ENCODE measurements around the gene PACS1. TPM values are rescaled to one million over a fixed set of nuclear protein-coding genes. Genes with fewer than 3 reads are reported as not detected.

PACS1 gene
- total RNA-seq, 4 donors from 2014 or later = 37.1 to 97.8 (median 54.3) TPM

- WGBS = 75% methylated on average over 2 of the region's 2 CpGs
- Histone ChIP-seq H3K4me1 (no peaks in the 10 kb centered on the region), H3K9me3 (no peaks in the 10 kb centered on the region), H3K27ac (replicated peaks in 1 of 4) (no peak overlapping the region), H3K27me3 (no peaks in the 10 kb centered on the region), H3K36me3 (peaks cover 0 to 8% (median 2%) of the 10 kb centered on the region in 4 donors), H3K4me3 (no peak overlapping the region)
- intact Hi-C loops (cut with DNase I) = no loop called here
- TF ChIP-seq EP300 (IDR thresholded peaks at IDR 0.05) (no peak), POLR2AphosphoS5 (IDR thresholded peaks at IDR 0.05) (no peak), POLR2A (IDR thresholded peaks at IDR 0.05; ENCODE audit: low read depth) (no peak), CTCF (IDR thresholded peaks at IDR 0.05) (no peak)
- DNase-seq (ENCODE audit: extremely low spot score) = no peak
Measured at GRCh38 chr11:66181632-66182315, 111.7 kb downstream of the PACS1 start.

DNA sequence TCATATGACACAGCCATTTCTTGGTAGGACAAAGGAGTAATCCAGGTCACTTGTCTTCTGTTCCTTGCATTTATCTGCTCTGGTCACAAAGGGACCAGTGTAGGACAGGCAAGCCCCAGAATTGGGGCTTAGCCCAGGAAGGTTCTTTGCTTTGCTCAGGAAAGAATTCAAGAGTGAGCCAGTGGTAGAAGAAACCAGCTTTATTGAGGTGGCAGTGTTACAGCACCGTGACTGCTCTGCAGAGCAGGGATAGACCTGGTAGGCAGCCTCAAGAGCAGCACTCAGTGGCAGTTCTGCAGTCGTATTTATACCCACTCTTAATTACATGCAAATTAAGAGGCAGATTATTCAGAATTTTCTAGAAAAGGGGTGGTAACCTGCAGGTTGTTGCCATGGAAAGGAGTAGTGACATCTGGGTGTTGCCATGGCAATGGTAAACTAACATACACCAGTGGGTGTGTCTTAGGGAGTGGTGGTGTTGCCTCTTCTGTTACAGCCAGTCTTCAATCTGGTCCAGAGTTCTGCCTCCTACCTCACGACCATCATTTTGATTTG is 113.5 kb downstream of the PACS1 start:
- TF ChIP-seq CTCF (IDR thresholded peaks at IDR 0.05) (no peak), POLR2AphosphoS5 (IDR thresholded peaks at IDR 0.05) (no peak), POLR2A (IDR thresholded peaks at IDR 0.05; ENCODE audit: low read depth) (no peak), EP300 (IDR thresholded peaks at IDR 0.05) (no peak)
- no peaks in the 10 kb centered on the region for H3K9me3 ChIP-seq
- H3K4me1 ChIP-seq = no peaks in the 10 kb centered on the region
- no peak overlapping the region for H3K4me3 ChIP-seq
- no peaks in the 10 kb centered on the region for H3K27me3 ChIP-seq
- intact Hi-C loops (cut with DNase I) = no loop called here
- no peak for DNase-seq (ENCODE audit: extremely low spot score)
- H3K36me3 ChIP-seq = peaks cover 0 to 8% (median 2%) of the 10 kb centered on the region in 4 donors
- H3K27ac ChIP-seq (replicated peaks in 1 of 4) = no peak overlapping the region
- 74% methylated on average over 3 of the region's 3 CpGs for WGBS

DNA sequence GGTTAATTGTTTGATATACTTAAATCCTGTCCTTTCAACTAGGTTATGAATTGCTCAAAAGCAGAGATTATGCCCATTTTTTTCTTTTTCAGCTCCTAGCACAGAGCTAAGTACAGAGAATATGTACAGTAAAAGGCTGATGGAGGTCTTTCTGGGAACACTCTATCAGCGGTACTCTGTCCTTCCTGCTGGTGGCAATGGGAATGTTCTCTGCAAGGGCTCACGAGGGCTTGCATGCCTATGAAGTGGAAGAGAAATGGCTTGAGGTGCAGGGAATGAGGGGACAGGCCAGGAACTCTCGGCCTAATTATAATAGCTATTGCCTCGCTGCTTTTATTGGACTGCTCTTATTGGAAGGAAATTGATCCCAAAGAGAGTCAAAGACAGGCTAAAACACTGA is 114.7 kb downstream of the PACS1 start:
- TF ChIP-seq POLR2AphosphoS5 (IDR thresholded peaks at IDR 0.05) = no peak
- TF ChIP-seq CTCF (IDR thresholded peaks at IDR 0.05) = no peak
- no peak for TF ChIP-seq EP300 (IDR thresholded peaks at IDR 0.05)
- no peak for TF ChIP-seq POLR2A (IDR thresholded peaks at IDR 0.05; ENCODE audit: low read depth)
- no peak overlapping the region for H3K4me3 ChIP-seq
- intact Hi-C loops (cut with DNase I) = no loop called here

DNA sequence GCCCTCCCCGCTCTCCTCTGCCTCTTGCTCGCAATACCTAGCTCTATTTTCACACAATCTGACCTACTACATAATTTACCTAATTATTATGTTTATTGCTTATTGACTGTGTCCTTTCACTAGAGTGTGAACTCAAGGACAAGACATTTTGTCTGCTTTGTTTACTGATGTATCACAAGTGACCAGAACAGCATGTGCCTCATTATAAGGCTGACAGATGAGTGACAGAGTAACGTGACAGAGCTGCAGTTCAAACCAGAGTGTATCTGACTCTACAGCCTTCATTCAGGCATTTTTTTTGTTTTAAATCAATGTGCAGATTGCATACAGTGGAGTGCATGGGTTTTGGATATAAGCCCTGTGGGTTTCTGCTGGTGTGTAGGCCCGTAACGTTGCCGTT is 116.4 kb downstream of the PACS1 start:
- intact Hi-C loops (cut with DNase I) = no loop called here
- no peak overlapping the region for H3K4me3 ChIP-seq
- DNase-seq (ENCODE audit: extremely low spot score) = no peak
- no peak overlapping the region for H3K27ac ChIP-seq (replicated peaks in 1 of 4)
- no peaks in the 10 kb centered on the region for H3K27me3 ChIP-seq
- 96% methylated on average over 6 of the region's 6 CpGs for whole genome bisulfite sequencing
- H3K36me3 ChIP-seq = peaks cover 0 to 8% (median 2%) of the 10 kb centered on the region in 4 donors
- H3K9me3 ChIP-seq = peaks cover 0 to 3% (median 0%) of the 10 kb centered on the region in 4 donors
- no peak for TF ChIP-seq POLR2A (IDR thresholded peaks at IDR 0.05; ENCODE audit: low read depth)
- no peak for TF ChIP-seq CTCF (IDR thresholded peaks at IDR 0.05)
- TF ChIP-seq EP300 (IDR thresholded peaks at IDR 0.05) = no peak
- no peak for TF ChIP-seq POLR2AphosphoS5 (IDR thresholded peaks at IDR 0.05)
- H3K4me1 ChIP-seq = no peaks in the 10 kb centered on the region

More for the DNA sequence above, 114.7 kb downstream of the PACS1 start:
- Histone ChIP-seq H3K9me3 (peaks cover 0 to 3% (median 0%) of the 10 kb centered on the region in 4 donors), H3K36me3 (peaks cover 0 to 8% (median 2%) of the 10 kb centered on the region in 4 donors), H3K27me3 (no peaks in the 10 kb centered on the region), H3K4me1 (no peaks in the 10 kb centered on the region), H3K27ac (replicated peaks in 1 of 4) (no peak overlapping the region)
- WGBS = 94% methylated on average over 4 of the region's 4 CpGs
- no peak for DNase-seq (ENCODE audit: extremely low spot score)
